Parathyroid adenoma (tissue), 2 donors: Measurements from ENCODE around the gene LBX1.

ENCODE experiments used
- H2AFZ ChIP-seq: fragments of 300-600 bp; sonication (generic); one replicate; pipeline ENCODE4 v1.7.0; 2017; ENCODE audit warnings: antibody characterized with exemption, mild to moderate bottlenecking
- H3K27ac ChIP-seq: fragments of 300-600 bp; sonication (generic); one replicate; pipeline ENCODE4 v1.7.0; 2017
- H3K27me3 ChIP-seq: fragments of 300-600 bp; sonication (generic); one replicate; pipeline ENCODE4 v1.7.0; 2017; ENCODE audit warnings: low read length; ENCODE audit not compliant: control insufficient read depth, insufficient read depth
- H3K36me3 ChIP-seq: fragments of 300-600 bp; sonication (generic); one replicate; pipeline ENCODE4 v1.7.0; 2017; ENCODE audit warnings: low read length; ENCODE audit not compliant: control insufficient read depth, insufficient read depth
- H3K4me1 ChIP-seq: fragments of 300-600 bp; sonication (generic); one replicate; pipeline ENCODE4 v1.7.0; 2017; ENCODE audit warnings: control low read depth
- H3K4me2 ChIP-seq: fragments of 300-600 bp; sonication (generic); one replicate; pipeline ENCODE4 v1.7.0; 2017; ENCODE audit warnings: low read length
- H3K4me3 ChIP-seq: fragments of 300-600 bp; sonication (generic); one replicate; pipeline ENCODE4 v1.7.0; 2017; ENCODE audit warnings: low read depth, low read length
- H3K79me2 ChIP-seq: fragments of 300-600 bp; sonication (generic); one replicate; pipeline ENCODE4 v1.7.0; 2017; ENCODE audit warnings: control low read depth
- H3K9ac ChIP-seq: fragments of 300-600 bp; sonication (generic); one replicate; pipeline ENCODE4 v1.7.0; 2017; ENCODE audit warnings: mild to moderate bottlenecking
- H3K9me3 ChIP-seq: fragments of 300-600 bp; sonication (generic); one replicate; pipeline ENCODE4 v1.7.0; 2017; ENCODE audit warnings: low read length; ENCODE audit not compliant: control insufficient read depth
- TF ChIP-seq, protein P1 (sequence below): fragments of 300-600 bp; sonication (generic); IDR thresholded peaks from one replicate; pipeline ENCODE4 v1.7.0; 2017; ENCODE audit warnings: antibody characterized with exemption, mild to moderate bottlenecking
- donor health status: primary hyperparathyroidism.

The LBX1 gene

DNA sequence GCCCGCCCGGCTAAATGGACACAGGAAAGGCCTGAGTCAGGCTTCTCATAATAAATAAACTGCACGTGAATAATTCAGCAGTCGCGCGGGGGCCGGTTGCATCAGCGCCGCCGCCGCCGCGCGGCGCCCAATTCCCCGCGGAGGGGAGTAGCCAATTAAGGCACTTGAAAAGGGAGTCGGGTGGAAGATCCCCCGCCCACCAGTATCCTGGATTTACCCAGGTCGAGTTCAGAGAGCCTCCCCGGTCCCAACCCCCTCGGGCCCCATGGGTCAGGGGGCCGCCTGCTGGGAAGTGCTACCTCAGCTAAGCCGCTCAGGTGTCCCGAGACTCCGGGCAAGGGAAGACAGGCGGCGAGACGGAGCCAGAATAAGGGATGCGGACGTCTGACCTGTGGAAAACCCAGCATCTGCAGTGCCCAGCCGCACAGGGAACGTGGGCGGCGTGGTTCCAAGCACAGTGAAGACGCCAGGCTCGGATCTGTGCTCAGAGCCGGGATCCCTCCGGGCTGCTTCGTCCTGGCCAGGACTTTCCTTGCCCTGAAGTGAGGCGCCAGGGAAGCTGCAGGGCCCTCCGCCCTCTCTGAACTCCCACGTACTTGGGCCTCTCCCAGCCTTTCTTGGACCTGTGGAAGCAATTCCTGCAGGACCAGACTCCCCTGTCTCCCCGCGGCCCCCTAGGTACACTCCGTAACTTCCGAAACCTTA, 7.3 kb upstream of the LBX1 start:
- peaks cover 22% of the 10 kb centered on the region for H3K27me3 ChIP-seq
- H2AFZ ChIP-seq: no peak overlapping the region
- no peak overlapping the region for H3K4me3 ChIP-seq

DNA sequence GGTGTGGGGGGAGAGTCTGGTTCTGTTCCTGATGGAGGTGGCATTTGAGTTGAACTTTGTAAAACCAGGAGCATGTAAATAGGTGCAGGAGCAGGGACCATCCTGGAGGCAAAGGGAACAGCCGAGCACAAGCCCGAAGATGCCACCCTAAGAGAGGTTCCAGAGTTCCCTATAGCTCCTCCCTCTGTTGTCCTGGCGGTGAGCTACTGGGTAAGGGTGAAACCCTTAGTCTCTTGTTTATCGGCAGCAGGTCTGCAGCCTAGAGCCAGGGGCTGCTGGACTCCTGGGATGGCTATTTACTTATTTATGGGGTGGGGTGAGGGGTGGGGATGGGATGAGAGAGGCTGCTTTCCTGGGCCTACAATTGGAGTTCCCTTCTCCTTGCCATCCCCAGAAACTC, 6.5 kb upstream of the LBX1 start:
- H3K27ac ChIP-seq: no peak overlapping the region
- no peaks in the 10 kb centered on the region for H3K4me1 ChIP-seq
- H3K9ac ChIP-seq: no peak overlapping the region
- no peak overlapping the region for H3K4me2 ChIP-seq
- H3K4me3 ChIP-seq: no peak overlapping the region
- H2AFZ ChIP-seq: no peak overlapping the region
- no peaks in the 10 kb centered on the region for H3K36me3 ChIP-seq
- no peaks in the 10 kb centered on the region for H3K9me3 ChIP-seq
- H3K27me3 ChIP-seq: peaks cover 22% of the 10 kb centered on the region
- H3K79me2 ChIP-seq: no peaks in the 10 kb centered on the region
- TF ChIP-seq, protein P1, sequence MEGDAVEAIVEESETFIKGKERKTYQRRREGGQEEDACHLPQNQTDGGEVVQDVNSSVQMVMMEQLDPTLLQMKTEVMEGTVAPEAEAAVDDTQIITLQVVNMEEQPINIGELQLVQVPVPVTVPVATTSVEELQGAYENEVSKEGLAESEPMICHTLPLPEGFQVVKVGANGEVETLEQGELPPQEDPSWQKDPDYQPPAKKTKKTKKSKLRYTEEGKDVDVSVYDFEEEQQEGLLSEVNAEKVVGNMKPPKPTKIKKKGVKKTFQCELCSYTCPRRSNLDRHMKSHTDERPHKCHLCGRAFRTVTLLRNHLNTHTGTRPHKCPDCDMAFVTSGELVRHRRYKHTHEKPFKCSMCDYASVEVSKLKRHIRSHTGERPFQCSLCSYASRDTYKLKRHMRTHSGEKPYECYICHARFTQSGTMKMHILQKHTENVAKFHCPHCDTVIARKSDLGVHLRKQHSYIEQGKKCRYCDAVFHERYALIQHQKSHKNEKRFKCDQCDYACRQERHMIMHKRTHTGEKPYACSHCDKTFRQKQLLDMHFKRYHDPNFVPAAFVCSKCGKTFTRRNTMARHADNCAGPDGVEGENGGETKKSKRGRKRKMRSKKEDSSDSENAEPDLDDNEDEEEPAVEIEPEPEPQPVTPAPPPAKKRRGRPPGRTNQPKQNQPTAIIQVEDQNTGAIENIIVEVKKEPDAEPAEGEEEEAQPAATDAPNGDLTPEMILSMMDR: no peak

More for the DNA sequence above, 7.3 kb upstream of the LBX1 start:
- H3K4me1 ChIP-seq: no peaks in the 10 kb centered on the region
- H3K4me2 ChIP-seq: no peak overlapping the region
- H3K36me3 ChIP-seq: no peaks in the 10 kb centered on the region
- H3K9ac ChIP-seq: no peak overlapping the region
- no peaks in the 10 kb centered on the region for H3K79me2 ChIP-seq
- H3K27ac ChIP-seq: no peak overlapping the region
- TF ChIP-seq, protein P1: no peak
- no peaks in the 10 kb centered on the region for H3K9me3 ChIP-seq

DNA sequence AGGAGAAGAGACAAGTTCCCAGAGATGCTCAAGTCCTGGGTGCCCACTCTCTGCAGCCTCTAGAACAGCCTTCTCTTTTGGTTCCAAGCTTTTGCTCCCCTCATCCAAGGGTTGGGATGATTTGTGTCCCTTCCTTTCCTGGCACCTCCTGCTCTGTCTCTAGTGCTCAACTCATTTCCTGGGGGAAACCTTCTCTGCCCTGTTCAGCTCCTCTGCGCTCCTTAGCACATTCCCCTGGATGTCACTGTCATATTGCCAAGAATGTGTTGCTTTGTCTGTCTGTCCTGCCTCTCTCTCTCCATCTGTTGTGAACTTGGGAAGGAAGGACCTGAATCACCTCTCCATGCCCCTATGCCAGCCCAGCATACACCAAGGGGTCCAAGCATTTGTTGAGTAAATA, 5.1 kb upstream of the LBX1 start:
- H3K36me3 ChIP-seq: no peaks in the 10 kb centered on the region
- no peaks in the 10 kb centered on the region for H3K9me3 ChIP-seq
- TF ChIP-seq, protein P1: no peak
- H3K79me2 ChIP-seq: no peaks in the 10 kb centered on the region
- no peak overlapping the region for H3K27ac ChIP-seq
- no peaks in the 10 kb centered on the region for H3K4me1 ChIP-seq
- no peak overlapping the region for H2AFZ ChIP-seq
- no peak overlapping the region for H3K4me3 ChIP-seq
- H3K9ac ChIP-seq: no peak overlapping the region
- no peak overlapping the region for H3K4me2 ChIP-seq
- H3K27me3 ChIP-seq: peaks cover 22% of the 10 kb centered on the region

DNA sequence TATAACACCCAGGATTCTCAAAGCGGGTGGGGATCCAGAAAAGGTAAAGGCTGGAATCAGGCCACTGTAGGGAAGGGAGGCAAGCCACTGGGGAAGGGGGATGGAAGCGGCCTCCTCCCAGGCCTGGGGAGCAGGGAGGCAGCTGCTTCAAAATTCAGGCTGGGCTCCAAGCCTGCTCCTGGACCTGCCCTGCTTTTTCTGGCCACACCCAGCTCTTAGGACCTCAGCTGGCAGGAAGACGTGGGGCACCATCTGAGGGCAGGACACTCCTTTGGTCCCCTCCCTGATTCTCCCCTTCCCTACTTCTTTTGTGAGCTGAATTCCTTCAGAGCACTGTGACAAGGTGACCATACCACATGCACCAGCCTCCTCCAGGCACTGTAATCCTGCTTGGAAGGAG, 4.6 kb upstream of the LBX1 start:
- no peaks in the 10 kb centered on the region for H3K79me2 ChIP-seq
- no peak overlapping the region for H2AFZ ChIP-seq
- TF ChIP-seq, protein P1: no peak
- H3K9me3 ChIP-seq: no peaks in the 10 kb centered on the region
- no peak overlapping the region for H3K4me3 ChIP-seq
- no peak overlapping the region for H3K27ac ChIP-seq
- H3K4me2 ChIP-seq: no peak overlapping the region
- H3K4me1 ChIP-seq: no peaks in the 10 kb centered on the region
- no peak overlapping the region for H3K9ac ChIP-seq
- H3K36me3 ChIP-seq: no peaks in the 10 kb centered on the region
- H3K27me3 ChIP-seq: peaks cover 22% of the 10 kb centered on the region

DNA sequence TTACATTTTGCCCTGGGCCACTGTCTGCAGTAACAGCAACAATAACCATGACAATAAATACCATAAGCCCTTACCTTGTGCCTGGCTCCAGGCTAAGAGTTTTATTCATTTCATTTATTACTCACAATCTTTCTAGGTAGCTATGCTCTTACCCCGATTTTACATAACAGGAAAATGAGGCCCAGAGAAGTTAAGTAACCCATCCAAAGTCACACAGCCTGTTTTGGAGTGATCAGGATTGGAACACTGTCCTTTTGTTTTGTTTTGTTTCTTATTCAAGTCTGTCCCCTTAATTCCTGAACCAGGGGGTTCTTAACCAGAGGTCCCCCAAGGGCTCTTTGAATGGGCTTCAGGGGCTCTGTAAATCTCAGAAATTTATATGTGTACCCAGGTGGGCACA, 4.2 kb upstream of the LBX1 start:
- H3K79me2 ChIP-seq: no peaks in the 10 kb centered on the region
- H3K9ac ChIP-seq: no peak overlapping the region
- H3K27me3 ChIP-seq: peaks cover 22% of the 10 kb centered on the region
- no peak overlapping the region for H3K4me2 ChIP-seq
- H3K27ac ChIP-seq: no peak overlapping the region
- no peaks in the 10 kb centered on the region for H3K36me3 ChIP-seq
- H3K4me1 ChIP-seq: no peaks in the 10 kb centered on the region
- H2AFZ ChIP-seq: no peak overlapping the region
- H3K4me3 ChIP-seq: no peak overlapping the region
- TF ChIP-seq, protein P1: no peak
- no peaks in the 10 kb centered on the region for H3K9me3 ChIP-seq
